ENCODE measurements around the gene TSC22D4. TPM values are rescaled to one million over a fixed set of nuclear protein-coding genes. Genes with fewer than 3 reads are reported as not detected.

The TSC22D4 gene
- total RNA-seq, 1 donor from 2014 or later: 68.7 TPM

DNA sequence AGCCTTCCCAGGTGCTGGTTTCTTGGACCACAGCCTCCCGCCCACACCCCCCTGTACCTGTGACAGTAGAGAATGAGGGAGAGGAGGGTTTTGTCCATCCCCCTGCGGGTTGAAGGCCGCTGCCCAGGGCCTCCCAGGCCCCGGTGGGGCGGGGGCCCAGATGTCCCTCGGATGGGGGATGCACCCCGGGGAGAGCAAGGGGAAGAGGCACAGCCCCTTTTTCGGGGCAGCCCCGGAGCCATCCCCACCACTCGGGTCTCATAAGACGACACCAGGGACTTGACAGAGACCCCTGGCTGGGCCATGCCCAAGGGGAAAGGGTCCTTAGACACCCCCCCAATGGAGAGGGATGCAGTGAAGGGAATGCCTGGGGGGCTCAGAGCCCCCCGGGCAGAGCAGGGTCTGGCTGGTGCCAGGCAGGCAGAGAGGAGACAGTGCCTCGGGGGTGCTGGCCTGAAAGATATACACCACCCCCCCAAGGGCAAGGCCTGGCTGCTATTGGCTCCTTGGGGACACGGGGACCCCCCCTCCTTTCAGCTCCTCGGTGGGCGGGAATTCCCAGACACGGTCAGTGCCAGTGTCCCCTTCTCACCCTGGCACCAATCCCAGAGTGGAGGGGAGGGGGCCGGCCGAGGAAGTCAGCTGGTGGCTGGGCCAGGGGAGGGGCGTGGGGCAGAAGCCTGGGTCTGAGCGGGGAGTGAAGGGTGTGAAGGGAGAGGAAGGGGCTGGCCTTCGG, 11.2 kb downstream of the TSC22D4 start:
- CTCF ChIA-PET: interaction anchor here (1.7 to 3.9 kb wide), 2 partner anchors 15 to 92 kb away, joined by 8 to 33 read pairs; no protein-coding TSS in a partner anchor
- Mint-ChIP-seq H3K4me3 (no peak overlapping the region), H3K36me3 (ENCODE audit: low read depth) (peaks cover 41% of the 10 kb centered on the region), H3K27ac (no peak overlapping the region), H3K27me3 (no peaks in the 10 kb centered on the region), H3K4me1 (peaks cover 9% of the 10 kb centered on the region), H3K9me3 (no peaks in the 10 kb centered on the region)
- ATAC-seq (ENCODE audit: low read depth) (no peak), DNase-seq (no peak)
- TF ChIP-seq, protein P1, sequence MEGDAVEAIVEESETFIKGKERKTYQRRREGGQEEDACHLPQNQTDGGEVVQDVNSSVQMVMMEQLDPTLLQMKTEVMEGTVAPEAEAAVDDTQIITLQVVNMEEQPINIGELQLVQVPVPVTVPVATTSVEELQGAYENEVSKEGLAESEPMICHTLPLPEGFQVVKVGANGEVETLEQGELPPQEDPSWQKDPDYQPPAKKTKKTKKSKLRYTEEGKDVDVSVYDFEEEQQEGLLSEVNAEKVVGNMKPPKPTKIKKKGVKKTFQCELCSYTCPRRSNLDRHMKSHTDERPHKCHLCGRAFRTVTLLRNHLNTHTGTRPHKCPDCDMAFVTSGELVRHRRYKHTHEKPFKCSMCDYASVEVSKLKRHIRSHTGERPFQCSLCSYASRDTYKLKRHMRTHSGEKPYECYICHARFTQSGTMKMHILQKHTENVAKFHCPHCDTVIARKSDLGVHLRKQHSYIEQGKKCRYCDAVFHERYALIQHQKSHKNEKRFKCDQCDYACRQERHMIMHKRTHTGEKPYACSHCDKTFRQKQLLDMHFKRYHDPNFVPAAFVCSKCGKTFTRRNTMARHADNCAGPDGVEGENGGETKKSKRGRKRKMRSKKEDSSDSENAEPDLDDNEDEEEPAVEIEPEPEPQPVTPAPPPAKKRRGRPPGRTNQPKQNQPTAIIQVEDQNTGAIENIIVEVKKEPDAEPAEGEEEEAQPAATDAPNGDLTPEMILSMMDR (IDR thresholded peaks at IDR 0.05): no peak
- POLR2A ChIA-PET: interaction anchor here (1.4 kb wide), 1 partner anchor 12 kb away, joined by 4 read pairs; no protein-coding TSS in a partner anchor
- intact Hi-C loops (cut with micrococcal nuclease): loop anchor here (2.0 kb wide), 2 partner anchors 225 to 385 kb away; partner anchors contain the start of gene SLC12A9

DNA sequence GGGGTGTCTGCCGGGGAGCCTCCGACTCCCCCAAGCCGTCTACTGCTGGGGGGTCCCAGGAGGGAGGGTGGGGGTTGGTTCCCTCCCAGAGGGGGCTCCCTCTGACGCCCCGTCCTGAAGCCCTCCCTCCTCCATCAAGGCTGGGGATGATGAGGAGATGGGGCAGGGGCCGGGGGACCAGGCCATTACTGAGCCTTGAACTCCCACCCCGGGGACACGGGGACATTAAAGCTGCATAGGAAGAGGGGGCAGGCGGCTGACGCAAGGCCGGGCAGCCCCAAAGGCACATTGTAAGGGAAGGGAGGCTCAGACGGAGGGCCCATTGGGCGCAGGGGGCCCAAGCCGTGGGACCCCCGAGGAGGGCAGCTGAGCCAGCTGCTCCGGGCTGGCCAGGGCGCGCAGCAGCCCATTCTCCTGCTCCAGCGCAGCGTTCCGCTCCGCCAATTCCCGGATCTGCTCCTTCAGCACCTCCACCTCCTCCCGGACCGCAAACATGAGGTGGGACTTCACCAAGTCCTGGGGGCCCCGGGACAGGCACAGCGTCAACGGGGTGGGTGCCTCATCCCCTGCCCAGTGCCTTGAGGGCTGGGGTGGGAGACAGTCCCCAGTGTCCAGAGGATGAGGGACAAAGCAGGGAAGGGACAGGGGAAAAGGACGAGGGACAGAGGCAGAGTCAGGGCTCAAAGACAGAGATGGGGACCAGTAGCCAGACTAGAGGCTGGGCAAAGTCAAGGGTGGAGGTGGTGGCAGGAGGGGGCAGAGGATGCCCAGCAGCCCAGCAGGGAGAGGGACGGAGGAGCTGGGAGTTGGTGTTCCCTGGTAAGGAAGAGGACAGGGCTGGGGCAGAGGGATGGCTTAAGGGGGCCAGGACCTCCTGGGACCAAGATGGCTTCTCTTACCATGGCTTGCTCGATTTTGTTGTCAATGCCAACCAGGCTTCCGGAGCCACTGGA, 12.1 kb downstream of the TSC22D4 start:
- POLR2A ChIA-PET: interaction anchor here (1.4 kb wide), 1 partner anchor 13 kb away, joined by 4 read pairs; no protein-coding TSS in a partner anchor
- no peaks in the 10 kb centered on the region for H3K9me3 Mint-ChIP-seq
- TF ChIP-seq, protein P1 (IDR thresholded peaks at IDR 0.05): no peak
- ATAC-seq (ENCODE audit: low read depth) (no peak), DNase-seq (no peak)
- no peak overlapping the region for H3K27ac Mint-ChIP-seq
- no peaks in the 10 kb centered on the region for H3K27me3 Mint-ChIP-seq
- H3K4me1 Mint-ChIP-seq: peaks cover 6% of the 10 kb centered on the region
- peaks cover 40% of the 10 kb centered on the region for H3K36me3 Mint-ChIP-seq (ENCODE audit: low read depth)
- H3K4me3 Mint-ChIP-seq: no peak overlapping the region
- intact Hi-C loops (cut with micrococcal nuclease): no loop called here
- CTCF ChIA-PET: interaction anchor here (2.3 kb wide), 1 partner anchor 93 kb away, joined by 10 read pairs; no protein-coding TSS in a partner anchor

DNA sequence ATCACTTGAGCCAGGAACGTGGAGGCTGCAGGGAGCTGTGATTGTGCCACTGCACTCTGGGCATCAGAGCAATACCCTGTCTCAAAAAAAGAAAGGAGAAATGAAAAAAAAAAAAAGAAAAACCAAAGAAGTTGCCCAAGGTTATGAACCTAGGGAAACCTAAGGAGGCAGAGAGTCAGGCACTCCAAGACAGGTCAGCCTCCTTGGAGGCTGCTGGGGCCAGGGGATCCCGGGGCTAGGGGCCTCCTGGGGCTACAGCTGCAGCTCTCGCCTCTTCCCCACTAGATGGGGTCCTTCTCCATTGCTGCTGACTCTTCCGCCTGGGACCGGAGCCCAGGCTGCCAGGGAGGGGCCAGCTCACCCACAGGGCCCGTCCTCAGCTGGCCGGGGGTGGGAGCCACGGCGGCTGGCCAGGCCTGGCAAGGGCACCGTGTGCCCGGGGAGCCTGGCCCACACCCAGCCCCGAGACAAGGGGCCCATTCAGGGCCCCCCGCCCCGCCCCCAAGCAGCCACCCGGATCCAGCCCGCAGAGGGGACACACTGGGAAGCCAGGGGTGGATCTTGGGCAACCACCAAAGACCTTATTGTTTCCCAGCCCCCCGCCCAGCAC, 13.2 kb downstream of the TSC22D4 start:
- DNase-seq: no peak
- no peaks in the 10 kb centered on the region for H3K27me3 Mint-ChIP-seq
- peaks cover 6% of the 10 kb centered on the region for H3K4me1 Mint-ChIP-seq
- ChIA-PET POLR2A (interaction anchor here (0.6 to 0.9 kb wide), 3 partner anchors 15 to 172 kb away, joined by 3 to 6 read pairs (median 3); no protein-coding TSS in a partner anchor), CTCF (interaction anchor here (0.6 to 2.3 kb wide), 4 partner anchors 70 to 99 kb away, joined by 3 to 10 read pairs (median 4); no protein-coding TSS in a partner anchor)
- peaks cover 41% of the 10 kb centered on the region for H3K36me3 Mint-ChIP-seq (ENCODE audit: low read depth)
- no peaks in the 10 kb centered on the region for H3K9me3 Mint-ChIP-seq
- TF ChIP-seq, protein P1 (IDR thresholded peaks at IDR 0.05): no peak
- intact Hi-C loops (cut with micrococcal nuclease): no loop called here
- no peak overlapping the region for H3K4me3 Mint-ChIP-seq
- no peak overlapping the region for H3K27ac Mint-ChIP-seq
- ATAC-seq (ENCODE audit: low read depth): no peak

DNA sequence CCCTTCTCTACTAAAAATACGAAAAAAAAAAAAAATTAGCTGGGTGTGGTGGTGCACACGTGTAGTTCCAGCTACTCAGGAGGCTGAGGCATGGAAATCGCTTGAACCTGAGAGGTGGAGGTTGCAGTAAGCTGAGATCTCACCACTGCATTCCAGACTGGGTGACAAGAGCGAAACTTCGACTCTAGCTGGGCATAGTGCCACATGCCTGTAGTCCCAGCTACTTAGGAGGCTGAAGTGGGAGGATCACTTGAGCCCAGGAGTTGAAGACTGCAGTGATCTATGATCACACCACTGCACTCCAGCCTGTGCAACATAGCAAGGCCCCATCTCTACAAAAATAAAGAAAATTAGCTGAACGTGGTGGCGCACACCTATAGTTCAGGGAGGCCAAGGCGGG, 13.7 kb downstream of the TSC22D4 start:
- no peak overlapping the region for H3K27ac Mint-ChIP-seq
- intact Hi-C loops (cut with micrococcal nuclease): no loop called here

More for the DNA sequence above, 13.7 kb downstream of the TSC22D4 start:
- Mint-ChIP-seq H3K27me3 (no peaks in the 10 kb centered on the region), H3K4me1 (peaks cover 6% of the 10 kb centered on the region), H3K36me3 (ENCODE audit: low read depth) (peaks cover 38% of the 10 kb centered on the region), H3K4me3 (no peak overlapping the region), H3K9me3 (no peaks in the 10 kb centered on the region)
- DNase-seq: no peak
- ChIA-PET POLR2A (interaction anchor here (0.6 to 1.1 kb wide), 4 partner anchors 15 to 173 kb away, joined by 3 to 6 read pairs (median 4); no protein-coding TSS in a partner anchor), CTCF (interaction anchor here (0.6 to 2.3 kb wide), 6 partner anchors 8 to 100 kb away, joined by 3 to 10 read pairs (median 4); no protein-coding TSS in a partner anchor)
- TF ChIP-seq, protein P1 (IDR thresholded peaks at IDR 0.05): no peak
- ATAC-seq (ENCODE audit: low read depth): no peak

All from activated B cell treated with CpG ODN at 0.5 μM for 24 hours (primary cell).